GM21529 (cell line): ENCODE measurements around the gene RERG.
"Not testable (repeated sequence)": the region's sequence is repeated elsewhere in the genome, so short reads cannot be mapped to it uniquely, and the experiment has no call there.

Experiments used
- ATAC-seq: cut with Tn5 transposase; IDR thresholded peaks from one replicate; pipeline ENCODE4 v1.9.1; 2021; ENCODE audit not compliant: unreplicated experiment

The RERG gene

GRCh38 chr12:15151161-15152091, 69.8 kb downstream of the RERG start:
- no peak for ATAC-seq

DNA sequence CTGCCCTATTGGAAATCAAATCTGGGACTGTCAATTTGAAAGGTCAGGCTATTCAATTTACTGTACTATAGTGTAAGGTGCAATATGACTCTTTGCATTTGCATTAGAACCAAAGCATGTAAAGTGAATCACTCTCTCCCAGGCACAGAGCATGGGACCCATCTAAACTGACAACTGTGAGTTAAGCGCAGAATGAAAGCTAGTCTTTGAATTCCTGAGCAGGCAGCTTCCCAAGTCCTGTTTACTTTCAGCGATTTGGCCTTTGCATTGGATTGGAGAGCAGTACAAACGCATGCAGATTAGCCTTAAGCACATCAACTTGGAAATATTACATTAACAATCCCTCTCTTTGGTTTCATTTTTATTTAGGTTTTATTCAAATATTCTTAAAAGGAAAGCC, 74.6 kb downstream of the RERG start:
- ATAC-seq: no peak

GRCh38 chr12:15143467-15143866, 77.8 kb downstream of the RERG start:
- ATAC-seq: no peak

GRCh38 chr12:15142711-15143110, 78.5 kb downstream of the RERG start:
- ATAC-seq: no peak

- ATAC-seq: no peak
Measured at GRCh38 chr12:15131431-15131830, 89.8 kb downstream of the RERG start.

GRCh38 chr12:15130541-15130940, 90.7 kb downstream of the RERG start:
- ATAC-seq: no peak

DNA sequence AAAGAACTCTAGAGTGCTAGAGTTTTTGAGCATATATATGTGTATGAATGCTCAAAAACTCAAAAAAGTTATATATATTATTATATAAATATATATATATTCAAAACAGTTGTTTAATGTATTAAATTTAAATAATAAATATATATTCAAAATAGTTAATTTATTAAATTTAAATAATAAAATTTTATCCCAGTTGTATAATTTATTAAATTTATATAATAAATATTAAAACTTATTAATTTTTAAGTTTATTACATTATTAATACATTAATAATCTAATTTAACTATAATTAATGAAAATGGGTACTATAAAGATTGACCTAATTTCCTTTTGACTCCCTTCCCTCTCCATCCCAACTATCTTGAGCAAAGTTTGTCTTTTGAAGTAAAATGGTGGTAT, 97.8 kb downstream of the RERG start:
- ATAC-seq: no peak

- ATAC-seq: no peak
Measured at GRCh38 chr12:15122344-15122743, 98.9 kb downstream of the RERG start.

DNA sequence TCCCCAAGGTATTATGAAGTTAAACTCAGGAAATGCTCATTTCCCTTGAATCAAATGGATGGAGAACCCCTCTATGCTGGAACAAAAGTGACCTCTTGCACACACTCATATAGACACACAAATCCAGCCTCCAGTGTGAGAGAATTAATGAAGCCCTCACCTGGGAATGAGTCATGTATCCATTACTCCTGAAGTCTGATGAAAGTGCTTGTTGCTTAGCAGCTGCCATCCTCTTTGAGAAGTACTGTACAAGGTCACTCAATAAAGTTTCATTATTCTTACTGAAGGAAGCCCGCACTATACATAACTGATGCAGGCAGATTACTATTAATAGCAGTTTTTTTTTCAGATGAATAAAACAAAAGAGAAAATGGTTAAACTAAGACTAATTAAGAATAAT, 102.3 kb downstream of the RERG start:
- no peak for ATAC-seq

DNA sequence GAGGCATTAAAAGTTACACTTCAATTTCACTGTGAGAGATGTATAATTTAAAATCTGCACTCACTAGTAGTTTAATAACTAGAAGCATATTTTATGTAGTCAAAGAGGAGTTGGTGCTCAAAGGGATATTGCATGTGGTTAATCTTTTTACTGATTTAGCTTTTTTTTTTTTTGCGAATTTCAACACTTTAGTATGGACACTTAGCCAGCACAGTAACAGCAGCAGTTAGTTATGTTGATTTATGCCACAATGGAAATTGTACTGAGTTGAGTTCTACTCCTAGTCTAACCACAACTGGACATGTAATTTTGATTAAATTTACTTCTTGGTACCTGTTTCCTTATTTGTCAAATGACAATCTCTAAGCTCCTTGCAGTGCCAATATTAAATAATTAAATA, 104.2 kb downstream of the RERG start:
- ATAC-seq: no peak

DNA sequence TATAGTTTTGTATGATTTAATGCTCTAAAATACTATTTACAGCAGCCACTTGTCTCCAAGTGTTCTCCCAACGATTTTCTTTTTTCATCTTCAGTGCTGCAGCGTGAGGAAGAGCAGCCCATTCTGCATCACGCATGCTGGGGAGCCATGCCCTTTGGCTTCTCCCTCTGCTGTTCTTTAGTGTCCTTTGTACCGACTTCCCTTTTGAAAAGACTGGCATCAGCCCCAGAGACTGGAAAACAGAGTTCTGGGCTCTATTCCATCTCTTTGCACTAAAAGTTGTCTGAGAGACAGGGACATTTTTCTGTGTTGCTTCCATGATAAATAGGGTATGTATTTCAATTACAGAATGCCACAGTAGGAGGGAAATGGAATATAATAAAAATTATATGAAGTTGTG, 105.1 kb downstream of the RERG start:
- ATAC-seq: no peak

DNA sequence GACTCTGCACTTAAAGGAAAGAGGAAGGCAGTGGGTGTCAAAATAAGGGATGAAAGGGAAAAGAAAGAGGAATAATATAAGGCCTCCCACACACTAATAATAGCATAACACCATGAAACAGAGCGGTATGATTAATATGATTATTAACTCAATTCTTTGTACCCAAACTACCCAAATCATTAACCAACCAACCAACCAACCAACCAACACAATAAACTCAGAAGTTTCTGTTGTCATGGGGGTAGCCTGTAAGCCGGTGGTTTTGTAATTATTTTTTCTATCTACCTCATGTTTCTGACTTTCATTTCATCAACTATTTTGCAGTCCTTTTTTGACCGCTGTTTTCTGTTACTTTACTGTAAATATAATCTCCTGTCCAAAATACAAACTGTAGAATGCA, 105.8 kb downstream of the RERG start:
- no peak for ATAC-seq

DNA sequence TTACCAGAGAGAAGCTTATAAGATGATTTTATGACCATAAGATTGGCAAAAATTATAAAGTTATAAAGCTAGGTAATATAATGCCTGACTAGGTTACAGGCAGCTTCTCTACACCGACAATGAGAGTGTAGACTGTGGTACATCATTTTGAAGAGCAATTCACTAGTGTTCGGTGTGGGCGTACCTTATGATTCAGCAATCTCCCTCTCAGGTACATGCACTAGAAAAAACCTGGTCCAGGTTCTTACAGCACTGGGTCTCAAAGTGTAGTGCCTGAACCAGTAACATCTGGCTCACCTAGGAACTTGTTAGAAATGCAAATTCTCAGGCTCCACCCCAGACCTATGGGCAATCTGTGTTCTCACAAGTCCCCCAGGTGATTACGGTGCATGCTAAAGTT, 106.7 kb downstream of the RERG start:
- no peak for ATAC-seq

DNA sequence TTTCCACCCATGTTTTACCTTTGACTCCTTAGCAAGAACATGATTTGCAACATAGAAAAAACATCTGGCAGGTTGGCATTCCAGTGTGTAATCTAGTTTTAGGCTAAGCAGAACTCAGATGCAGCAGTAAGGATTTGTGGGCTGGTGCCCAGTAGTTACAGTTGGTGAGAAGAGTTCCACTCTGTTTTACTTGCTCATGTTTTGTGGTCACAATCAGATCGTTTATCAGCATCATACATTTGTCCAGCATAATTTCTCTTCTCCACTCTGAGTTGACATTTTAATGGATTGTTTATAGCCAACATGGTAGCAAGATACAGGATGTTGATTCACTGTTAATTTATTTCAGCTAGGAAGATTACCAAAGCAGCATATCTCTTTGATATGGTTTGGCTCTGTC, 128.4 kb downstream of the RERG start:
- ATAC-seq: no peak

- ATAC-seq: no peak
Measured at GRCh38 chr12:15090441-15090840, 130.8 kb downstream of the RERG start.

GRCh38 chr12:15088105-15088504, 133.1 kb downstream of the RERG start:
- no peak for ATAC-seq

GRCh38 chr12:15077751-15078150, 143.5 kb downstream of the RERG start:
- ATAC-seq: not testable (repeated sequence)

DNA sequence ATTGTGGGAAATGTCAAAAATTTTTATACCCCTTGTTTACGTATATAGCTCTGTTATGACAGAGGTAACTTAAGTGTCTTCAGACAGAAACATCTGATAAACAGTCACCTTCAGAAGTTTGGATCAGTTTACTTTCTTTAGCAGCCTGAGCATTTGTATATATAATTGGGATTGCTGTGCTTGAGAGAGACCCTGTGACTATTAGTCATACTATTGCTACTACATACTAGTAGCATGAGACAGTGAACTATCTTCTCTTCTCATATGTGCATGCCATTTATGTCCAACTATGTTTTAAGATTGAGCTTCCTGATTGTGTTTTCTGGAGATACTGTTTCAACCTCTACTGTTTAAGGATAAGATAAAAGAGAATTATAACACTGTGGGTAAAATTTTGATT, 146.9 kb downstream of the RERG start:
- ATAC-seq: no peak

GRCh38 chr12:15059123-15059522, 162.1 kb downstream of the RERG start:
- no peak for ATAC-seq
